A673 (cell line): ENCODE measurements around the gene TMEM54. TPM values are rescaled to one million over a fixed set of nuclear protein-coding genes. Genes with fewer than 3 reads are reported as not detected.
"Not testable (repeated sequence)": the region's sequence is repeated elsewhere in the genome, so short reads cannot be mapped to it uniquely, and the experiment has no call there.

Source experiments
- BruUV-seq: library from RNA; stranded (reverse); fragments of 400-500 nt; replicated peaks from 2 replicates; lab custom pipeline; 2021; lab: Mats Ljungman, UMichigan
- CTCF ChIA-PET: fragments of 300-600 bp; sonication (Branson Sonifier 250); formaldehyde crosslinking; loops from one replicate; lab custom pipeline; 2022; ENCODE audit warnings: antibody characterized with exemption; lab: Charles Lee
- POLR2A ChIA-PET: fragments of 300-600 bp; sonication (Branson Sonifier 250); formaldehyde crosslinking; loops from one replicate; lab custom pipeline; 2022; ENCODE audit warnings: antibody characterized with exemption; ENCODE audit not compliant: low non-redundant PET; lab: Charles Lee
- DNase-seq: peaks from one replicate; pipeline ENCODE4 v3.0.0-alpha.2; 2015; ENCODE audit warnings: low spot score
- H3K27ac ChIP-seq: fragments of 200-600 bp; sonication (generic); 2 replicates; pipeline ENCODE4 v1.5.1; 2016; ENCODE audit warnings: mixed run types, low read depth, mild to moderate bottlenecking, mixed read lengths, antibody characterized with exemption, low read length; ENCODE audit not compliant: poor library complexity, severe bottlenecking
- H3K27me3 ChIP-seq: fragments of 200-600 bp; sonication (generic); replicated peaks from 2 replicates; pipeline ENCODE4 v1.6.1; 2017; ENCODE audit warnings: mixed run types, low read depth, mild to moderate bottlenecking, mixed read lengths, antibody characterized with exemption, low read length; ENCODE audit not compliant: insufficient read depth, poor library complexity
- H3K36me3 ChIP-seq: fragments of 200-600 bp; sonication (generic); 2 replicates; pipeline ENCODE4 v1.6.1; 2016; ENCODE audit warnings: mixed run types, mild to moderate bottlenecking, mixed read lengths, antibody characterized with exemption, low read length; ENCODE audit not compliant: insufficient read depth, poor library complexity, severe bottlenecking
- H3K4me1 ChIP-seq: fragments of 200-600 bp; sonication (generic); 2 replicates; pipeline ENCODE4 v1.6.1; 2017; ENCODE audit warnings: mixed run types, mild to moderate bottlenecking, mixed read lengths, antibody characterized with exemption, low read length; ENCODE audit not compliant: insufficient read depth, poor library complexity, severe bottlenecking
- H3K4me3 ChIP-seq: fragments of 200-600 bp; sonication (generic); 2 replicates; pipeline ENCODE4 v1.5.1; 2016; ENCODE audit warnings: low read depth, mixed run types, mild to moderate bottlenecking, mixed read lengths, low read length; ENCODE audit not compliant: poor library complexity, severe bottlenecking
- H3K9me3 ChIP-seq: fragments of 200-600 bp; sonication (generic); 2 replicates; pipeline ENCODE4 v1.6.1; 2016; ENCODE audit warnings: mixed run types, low read depth, mild to moderate bottlenecking, mixed read lengths, antibody characterized with exemption, low read length; ENCODE audit not compliant: poor library complexity, severe bottlenecking
- CTCF ChIP-seq: fragments of 300-800, 200-600 bp; sonication (generic); conservative IDR thresholded peaks from 2 replicates; pipeline ENCODE4 v1.5.1; 2017; ENCODE audit warnings: low read depth, mild to moderate bottlenecking, antibody characterized with exemption, low read length, moderate library complexity, mixed read lengths
- EZH2 ChIP-seq: fragments of 200-600 bp; sonication (generic); IDR thresholded peaks from 2 replicates; pipeline ENCODE4 v1.6.1; 2017; ENCODE audit warnings: borderline replicate concordance, low read depth, mild to moderate bottlenecking, mixed read lengths, antibody characterized with exemption, low read length; ENCODE audit not compliant: poor library complexity, severe bottlenecking
- intact Hi-C: fragments of 100-400 bp; cut with micrococcal nuclease; formaldehyde crosslinking; loops from one replicate; pipeline ENCODE4 v1.10.0; 2022; ENCODE audit not compliant: unreplicated experiment
- total RNA-seq: library from RNA; stranded (reverse); gene quantifications from 2 replicates; pipeline ENCODE4 v1.2.3, GENCODE V29; 2021

TMEM54 gene
- total RNA-seq, 1 experiment from 2014 or later: 3.2 TPM

DNA sequence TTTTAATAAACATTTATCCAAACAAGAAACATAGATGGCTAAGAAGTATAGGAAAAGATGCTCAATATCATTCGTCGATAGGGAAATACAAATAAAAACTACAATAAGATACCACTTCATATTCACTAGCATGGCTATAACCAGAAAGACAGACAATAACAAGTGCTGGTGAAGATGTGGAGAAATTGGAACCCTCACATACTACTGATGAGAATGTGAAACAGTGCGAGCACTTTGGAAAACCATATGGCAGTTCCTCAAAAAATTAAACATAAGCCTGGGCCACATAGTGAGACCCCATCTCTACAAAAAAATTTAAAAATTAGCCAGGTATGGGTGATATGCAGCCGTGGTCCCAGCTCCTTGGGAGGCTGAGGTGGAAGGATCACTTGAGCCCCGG lies 9.1 kb upstream of the TMEM54 start:
- intact Hi-C loops: no loop called here
- H3K4me3 ChIP-seq: no peak overlapping the region
- TF ChIP-seq CTCF (no peak), EZH2 (no peak)
- H3K4me1 ChIP-seq: no peaks in the 10 kb centered on the region
- H3K9me3 ChIP-seq: no peaks in the 10 kb centered on the region
- DNase-seq: no peak
- ChIA-PET POLR2A (interaction anchor here (0.5 kb wide), 1 partner anchor 90 kb away, joined by 5 read pairs; no protein-coding TSS in a partner anchor), CTCF (no interaction called here)
- H3K27me3 ChIP-seq: no peaks in the 10 kb centered on the region
- no peaks in the 10 kb centered on the region for H3K36me3 ChIP-seq
- no TSS peak for BruUV-seq
- no peak overlapping the region for H3K27ac ChIP-seq

DNA sequence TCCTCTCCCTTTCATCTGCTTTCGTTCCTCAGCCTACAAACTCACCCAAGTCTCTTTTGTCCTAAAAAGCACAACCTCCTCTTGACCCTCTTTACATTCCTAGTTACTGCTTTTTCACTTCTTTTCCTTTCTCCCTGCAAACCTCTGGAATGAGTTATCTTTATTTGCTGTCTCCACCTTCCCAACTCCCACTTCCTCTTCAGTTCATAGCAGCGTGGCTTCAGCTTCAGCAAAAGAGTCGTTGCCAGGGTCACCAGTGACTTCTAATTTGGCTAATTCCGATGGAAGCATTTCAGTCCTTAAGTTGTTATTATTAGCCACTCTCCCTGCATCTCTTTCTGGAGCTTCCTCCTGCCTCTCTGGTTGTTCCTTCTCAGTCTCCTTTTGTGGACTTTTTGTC lies 6.2 kb upstream of the TMEM54 start:
- no peak for DNase-seq
- ChIA-PET CTCF (no interaction called here), POLR2A (no interaction called here)
- no peaks in the 10 kb centered on the region for H3K9me3 ChIP-seq
- H3K36me3 ChIP-seq: no peaks in the 10 kb centered on the region
- BruUV-seq: no TSS peak
- H3K27ac ChIP-seq: no peak overlapping the region
- no peaks in the 10 kb centered on the region for H3K4me1 ChIP-seq
- intact Hi-C loops: no loop called here
- TF ChIP-seq EZH2 (no peak), CTCF (no peak)
- H3K27me3 ChIP-seq: peaks cover 2% of the 10 kb centered on the region
- H3K4me3 ChIP-seq: no peak overlapping the region

- Histone ChIP-seq H3K4me1 (no peaks in the 10 kb centered on the region), H3K4me3 (no peak overlapping the region), H3K27me3 (peaks cover 5% of the 10 kb centered on the region), H3K27ac (no peak overlapping the region), H3K9me3 (no peaks in the 10 kb centered on the region), H3K36me3 (no peaks in the 10 kb centered on the region)
- DNase-seq: no peak
- ChIA-PET POLR2A (no interaction called here), CTCF (no interaction called here)
- intact Hi-C loops: no loop called here
- no peak for TF ChIP-seq CTCF
- TF ChIP-seq EZH2: no peak
- no TSS peak for BruUV-seq
These were observed 5.5 kb upstream of the TMEM54 start for GRCh38 chr1:32906654-32907053.

- ChIA-PET CTCF (interaction anchor here (1.3 kb wide), 1 partner anchor 13 kb away, joined by 4 read pairs; no protein-coding TSS in a partner anchor), POLR2A (interaction anchor here (0.7 kb wide), 1 partner anchor 1172 kb away, joined by 4 read pairs; no protein-coding TSS in a partner anchor)
- H3K27me3 ChIP-seq, DNase-seq, H3K4me1 ChIP-seq, BruUV-seq, H3K4me3 ChIP-seq, H3K27ac ChIP-seq, H3K9me3 ChIP-seq, H3K36me3 ChIP-seq, intact Hi-C loops: not testable (repeated sequence)
These were observed 4.4 kb upstream of the TMEM54 start for GRCh38 chr1:32905588-32905987.
